HCT116 (cell line): ENCODE measurements around the gene KIF5A. TPM values are rescaled to one million over a fixed set of nuclear protein-coding genes. Genes with fewer than 3 reads are reported as not detected.

Source experiments
- ATAC-seq: fragments of 200-7000 bp; cut with Tn5 transposase; 2 replicates; pipeline ENCODE4 v1.9.1; 2020; ENCODE audit warnings: mild to moderate bottlenecking, moderate library complexity
- BruUV-seq: library from RNA; stranded (reverse); fragments of 400-500 nt; replicated peaks from 2 replicates; lab custom pipeline; 2021; lab: Mats Ljungman, UMichigan
- CTCF ChIA-PET: fragments of 300-600 bp; sonication (Branson Sonifier 250); formaldehyde crosslinking; loops from one replicate; lab custom pipeline; 2021; ENCODE audit warnings: antibody characterized with exemption; lab: Charles Lee
- POLR2A ChIA-PET: fragments of 300-600, 350-600 bp; sonication (Branson Sonifier 250); formaldehyde crosslinking; loops from one replicate; lab custom pipeline; 2021; ENCODE audit warnings: antibody characterized with exemption; lab: Charles Lee
- RAD21 ChIA-PET, 2 experiments: fragments of 300-600 bp; sonication (Branson Sonifier 250); formaldehyde crosslinking; loops; one replicate each; lab custom pipeline; 2023; ENCODE audit warnings: low total read pairs in 2 of 2; ENCODE audit not compliant: uncharacterized antibody in 2 of 2, unreplicated experiment in 2 of 2, low non-redundant PET in 1 of 2; lab: Charles Lee
- DNase-seq: peaks from one replicate; pipeline ENCODE4 v3.0.0-alpha.2; 2010; ENCODE audit warnings: low read depth, low spot score
- H2AFZ ChIP-seq: fragments of 200-600 bp; shearing (Covaris generic), sonication (generic); 2 replicates; pipeline ENCODE4 v1.6.1; 2017; ENCODE audit warnings: low read depth, mixed run types, mixed read lengths, antibody characterized with exemption, low read length; ENCODE audit not compliant: poor library complexity, severe bottlenecking
- H3K27ac ChIP-seq: 2 replicates; pipeline ENCODE4 v1.5.1; 2012; ENCODE audit warnings: low read depth, low read length
- H3K27me3 ChIP-seq: fragments of 200-600 bp; sonication (generic); 2 replicates; pipeline ENCODE4 v1.6.1; 2016; ENCODE audit warnings: mixed run types, low read length, mixed read lengths; ENCODE audit not compliant: insufficient read depth
- H3K36me3 ChIP-seq, 2 experiments: fragments of 200-500 bp in 1 of 2; fragments of 200-600 bp in 1 of 2; sonication (Bioruptor generic) in 1 of 2; sonication (generic) in 1 of 2; 2 replicates each; pipeline versions ENCODE4 v1.5.1 to v1.6.1; 2014 to 2016; ENCODE audit warnings: low read length in 2 of 2, inconsistent platforms in 1 of 2, mixed read lengths in 1 of 2, mixed run types in 1 of 2; ENCODE audit not compliant: insufficient read depth in 2 of 2, control insufficient read depth in 1 of 2
- H3K4me1 ChIP-seq, 2 experiments: fragments of 200-600 bp in 1 of 2; sonication (generic) in 1 of 2; 2 replicates each; pipeline versions ENCODE4 v1.5.1 to v1.6.1; 2012 to 2017; ENCODE audit warnings: low read length in 2 of 2, inconsistent platforms in 1 of 2, mild to moderate bottlenecking in 1 of 2, mixed read lengths in 1 of 2, mixed run types in 1 of 2, moderate library complexity in 1 of 2; ENCODE audit not compliant: insufficient read depth in 2 of 2, control insufficient read depth in 1 of 2
- H3K4me2 ChIP-seq: fragments of 200-600 bp; sonication (generic); 2 replicates; pipeline ENCODE4 v1.6.1; 2017; ENCODE audit warnings: mixed run types, low read length, mixed read lengths
- H3K4me3 ChIP-seq, 2 experiments: fragments of 200-600 bp in 1 of 2; sonication (generic) in 1 of 2; replicated peaks in 1 of 2; 2 replicates each; pipeline ENCODE4 v1.5.1; 2011 to 2016; ENCODE audit warnings: low read length in 2 of 2, control low read depth in 1 of 2, low read depth in 1 of 2, mild to moderate bottlenecking in 1 of 2, mixed read lengths in 1 of 2, mixed run types in 1 of 2
- H3K79me2 ChIP-seq: fragments of 200-600 bp; sonication (generic); 2 replicates; pipeline ENCODE4 v1.6.1; 2017; ENCODE audit warnings: mild to moderate bottlenecking, mixed run types, low read length, moderate library complexity, mixed read lengths; ENCODE audit not compliant: insufficient read depth
- H3K9ac ChIP-seq: fragments of 200-600 bp; sonication (generic); 2 replicates; pipeline ENCODE4 v1.6.1; 2016; ENCODE audit warnings: low read length, mixed read lengths
- H3K9me2 ChIP-seq: fragments of 200-600 bp; sonication (generic), shearing (Covaris generic); 2 replicates; pipeline ENCODE4 v1.6.1; 2017; ENCODE audit warnings: mixed run types, mild to moderate bottlenecking, moderate library complexity; ENCODE audit not compliant: insufficient read depth
- H3K9me3 ChIP-seq, 2 experiments: fragments of 200-500 bp in 1 of 2; fragments of 200-600 bp in 1 of 2; sonication (Bioruptor generic) in 1 of 2; sonication (generic) in 1 of 2; 2 replicates each; pipeline ENCODE4 v1.6.1; 2014 to 2017; ENCODE audit warnings: low read length in 2 of 2, mixed read lengths in 2 of 2, inconsistent platforms in 1 of 2, low read depth in 1 of 2, mild to moderate bottlenecking in 1 of 2, mixed run types in 1 of 2, moderate library complexity in 1 of 2; ENCODE audit not compliant: control insufficient read depth in 1 of 2, insufficient read depth in 1 of 2
- H4K20me1 ChIP-seq: fragments of 200-600 bp; sonication (generic), shearing (Covaris generic); 2 replicates; pipeline ENCODE4 v1.6.1; 2017; ENCODE audit warnings: mixed run types, mild to moderate bottlenecking, moderate library complexity; ENCODE audit not compliant: insufficient read depth
- CBX3 ChIP-seq: IDR thresholded peaks from 2 replicates; pipeline ENCODE4 v1.6.1; 2012; ENCODE audit warnings: low read depth
- ELF1 ChIP-seq: IDR thresholded peaks from 2 replicates; pipeline ENCODE4 v1.6.1; 2012; ENCODE audit warnings: low read depth, borderline replicate concordance
- EZH2 ChIP-seq: fragments of 200-600 bp; sonication (generic); IDR thresholded peaks from 2 replicates; pipeline ENCODE4 v1.6.1; 2017; ENCODE audit warnings: antibody characterized with exemption, mixed run types
- EZH2phosphoT487 ChIP-seq: fragments of 200-600 bp; IDR thresholded peaks from 2 replicates; pipeline ENCODE4 v1.6.1; 2018; ENCODE audit warnings: antibody characterized with exemption, borderline replicate concordance
- POLR2A ChIP-seq: IDR thresholded peaks from 2 replicates; pipeline ENCODE4 v1.7.0; 2011; ENCODE audit warnings: borderline replicate concordance; ENCODE audit not compliant: insufficient read depth, insufficient read length; ENCODE audit errors: extremely low read depth
- RAD21 ChIP-seq: IDR thresholded peaks from 2 replicates; pipeline ENCODE4 v1.6.1; 2012; ENCODE audit warnings: low read depth, mild to moderate bottlenecking
- SIN3A ChIP-seq: IDR thresholded peaks from 2 replicates; pipeline ENCODE4 v1.6.1; 2012; ENCODE audit warnings: low read depth
- TCF7L2 ChIP-seq: IDR thresholded peaks from 2 replicates; pipeline ENCODE4 v1.7.0; 2011; ENCODE audit warnings: borderline replicate concordance, inconsistent platforms; ENCODE audit not compliant: insufficient read depth, insufficient read length; ENCODE audit errors: extremely low read depth
- intact Hi-C: fragments of 100-400 bp; cut with micrococcal nuclease; formaldehyde crosslinking; loops from 2 replicates; pipeline ENCODE4 v1.10.0; 2022
- total RNA-seq: library from RNA; stranded (reverse); gene quantifications from one replicate; pipeline ENCODE4 v1.2.1, GENCODE V29; 2021; ENCODE audit not compliant: unreplicated experiment
- TF ChIP-seq, protein P1 (sequence below): IDR thresholded peaks from 2 replicates; pipeline ENCODE4 v1.6.1; 2012; ENCODE audit warnings: low read depth
- TF ChIP-seq, protein P2 (sequence below): IDR thresholded peaks from 2 replicates; pipeline ENCODE4 v1.6.1; 2012
- TF ChIP-seq, protein P3 (sequence below), 3 experiments: fragments of 200-600 bp in 1 of 3; sonication (generic) in 1 of 3; IDR thresholded peaks in 2 of 3; conservative IDR thresholded peaks in 1 of 3; 2 replicates each; pipeline ENCODE4 v1.5.1; 2012 to 2017; ENCODE audit warnings: low read depth in 2 of 3, low read length in 2 of 3, antibody characterized with exemption in 1 of 3, borderline replicate concordance in 1 of 3, control low read depth in 1 of 3, mild to moderate bottlenecking in 1 of 3, mixed read lengths in 1 of 3, mixed run types in 1 of 3, moderate library complexity in 1 of 3; ENCODE audit not compliant: insufficient read depth in 1 of 3
- TF ChIP-seq, protein P4 (sequence below): IDR thresholded peaks from 2 replicates; pipeline ENCODE4 v1.6.1; 2011; ENCODE audit warnings: mild to moderate bottlenecking, low read length, moderate library complexity; ENCODE audit not compliant: insufficient replicate concordance; ENCODE audit errors: extremely low read depth

The KIF5A gene
- total RNA-seq, 1 experiment from 2014 or later, result 5.2 TPM

DNA sequence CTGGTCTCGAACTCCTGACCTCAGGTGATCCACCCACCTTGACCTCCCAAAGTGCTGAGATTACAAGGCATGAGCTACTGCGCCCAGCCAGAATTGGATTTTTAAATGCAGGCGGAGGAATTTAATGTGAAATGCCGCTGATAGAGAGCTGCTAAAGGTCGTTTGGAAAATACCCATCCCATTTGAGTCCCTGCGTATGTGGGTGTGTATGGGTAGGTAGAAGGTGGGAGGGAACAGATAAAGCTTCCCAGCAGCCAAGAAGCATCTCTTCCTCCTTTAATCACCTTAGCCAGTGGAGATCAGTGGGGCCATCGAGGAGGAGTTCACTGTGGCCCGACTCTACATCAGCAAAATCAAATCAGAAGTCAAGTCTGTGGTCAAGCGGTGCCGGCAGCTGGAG lies 25.0 kb downstream of the KIF5A start:
- Histone ChIP-seq H3K9me2 (no peaks in the 10 kb centered on the region), H3K9me3 (no peaks in the 10 kb centered on the region), H2AFZ (no peak overlapping the region), H3K4me1 (no peaks in the 10 kb centered on the region), H4K20me1 (no peaks in the 10 kb centered on the region), H3K36me3 (peaks cover 0 to 9% of the 10 kb centered on the region in 2 experiments; a peak in 2 of 4 replicates), H3K4me2 (no peak overlapping the region), H3K27ac (no peak overlapping the region), H3K4me3 (no peak overlapping the region), H3K9ac (no peak overlapping the region), H3K27me3 (no peaks in the 10 kb centered on the region), H3K79me2 (no peaks in the 10 kb centered on the region)
- intact Hi-C loops, result no loop called here
- no peak for DNase-seq
- TF ChIP-seq ELF1 (no peak), EZH2 (no peak), POLR2A (no peak), EZH2phosphoT487 (no peak), TCF7L2 (no peak), CBX3 (no peak), RAD21 (no peak), SIN3A (no peak)
- TF ChIP-seq, protein P1, sequence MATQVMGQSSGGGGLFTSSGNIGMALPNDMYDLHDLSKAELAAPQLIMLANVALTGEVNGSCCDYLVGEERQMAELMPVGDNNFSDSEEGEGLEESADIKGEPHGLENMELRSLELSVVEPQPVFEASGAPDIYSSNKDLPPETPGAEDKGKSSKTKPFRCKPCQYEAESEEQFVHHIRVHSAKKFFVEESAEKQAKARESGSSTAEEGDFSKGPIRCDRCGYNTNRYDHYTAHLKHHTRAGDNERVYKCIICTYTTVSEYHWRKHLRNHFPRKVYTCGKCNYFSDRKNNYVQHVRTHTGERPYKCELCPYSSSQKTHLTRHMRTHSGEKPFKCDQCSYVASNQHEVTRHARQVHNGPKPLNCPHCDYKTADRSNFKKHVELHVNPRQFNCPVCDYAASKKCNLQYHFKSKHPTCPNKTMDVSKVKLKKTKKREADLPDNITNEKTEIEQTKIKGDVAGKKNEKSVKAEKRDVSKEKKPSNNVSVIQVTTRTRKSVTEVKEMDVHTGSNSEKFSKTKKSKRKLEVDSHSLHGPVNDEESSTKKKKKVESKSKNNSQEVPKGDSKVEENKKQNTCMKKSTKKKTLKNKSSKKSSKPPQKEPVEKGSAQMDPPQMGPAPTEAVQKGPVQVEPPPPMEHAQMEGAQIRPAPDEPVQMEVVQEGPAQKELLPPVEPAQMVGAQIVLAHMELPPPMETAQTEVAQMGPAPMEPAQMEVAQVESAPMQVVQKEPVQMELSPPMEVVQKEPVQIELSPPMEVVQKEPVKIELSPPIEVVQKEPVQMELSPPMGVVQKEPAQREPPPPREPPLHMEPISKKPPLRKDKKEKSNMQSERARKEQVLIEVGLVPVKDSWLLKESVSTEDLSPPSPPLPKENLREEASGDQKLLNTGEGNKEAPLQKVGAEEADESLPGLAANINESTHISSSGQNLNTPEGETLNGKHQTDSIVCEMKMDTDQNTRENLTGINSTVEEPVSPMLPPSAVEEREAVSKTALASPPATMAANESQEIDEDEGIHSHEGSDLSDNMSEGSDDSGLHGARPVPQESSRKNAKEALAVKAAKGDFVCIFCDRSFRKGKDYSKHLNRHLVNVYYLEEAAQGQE, result no peak
- TF ChIP-seq, protein P2, sequence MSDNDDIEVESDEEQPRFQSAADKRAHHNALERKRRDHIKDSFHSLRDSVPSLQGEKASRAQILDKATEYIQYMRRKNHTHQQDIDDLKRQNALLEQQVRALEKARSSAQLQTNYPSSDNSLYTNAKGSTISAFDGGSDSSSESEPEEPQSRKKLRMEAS, result no peak
- TF ChIP-seq, protein P3, sequence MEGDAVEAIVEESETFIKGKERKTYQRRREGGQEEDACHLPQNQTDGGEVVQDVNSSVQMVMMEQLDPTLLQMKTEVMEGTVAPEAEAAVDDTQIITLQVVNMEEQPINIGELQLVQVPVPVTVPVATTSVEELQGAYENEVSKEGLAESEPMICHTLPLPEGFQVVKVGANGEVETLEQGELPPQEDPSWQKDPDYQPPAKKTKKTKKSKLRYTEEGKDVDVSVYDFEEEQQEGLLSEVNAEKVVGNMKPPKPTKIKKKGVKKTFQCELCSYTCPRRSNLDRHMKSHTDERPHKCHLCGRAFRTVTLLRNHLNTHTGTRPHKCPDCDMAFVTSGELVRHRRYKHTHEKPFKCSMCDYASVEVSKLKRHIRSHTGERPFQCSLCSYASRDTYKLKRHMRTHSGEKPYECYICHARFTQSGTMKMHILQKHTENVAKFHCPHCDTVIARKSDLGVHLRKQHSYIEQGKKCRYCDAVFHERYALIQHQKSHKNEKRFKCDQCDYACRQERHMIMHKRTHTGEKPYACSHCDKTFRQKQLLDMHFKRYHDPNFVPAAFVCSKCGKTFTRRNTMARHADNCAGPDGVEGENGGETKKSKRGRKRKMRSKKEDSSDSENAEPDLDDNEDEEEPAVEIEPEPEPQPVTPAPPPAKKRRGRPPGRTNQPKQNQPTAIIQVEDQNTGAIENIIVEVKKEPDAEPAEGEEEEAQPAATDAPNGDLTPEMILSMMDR (IDR thresholded peaks at IDR 0.05 in 2 of 3, conservative IDR thresholded peaks at IDR 0.05 in 1 of 3; ENCODE audit: borderline replicate concordance in 1 of 3, insufficient read depth in 1 of 3, low read depth in 2 of 3, low read length in 2 of 3), result no peak
- TF ChIP-seq, protein P4, sequence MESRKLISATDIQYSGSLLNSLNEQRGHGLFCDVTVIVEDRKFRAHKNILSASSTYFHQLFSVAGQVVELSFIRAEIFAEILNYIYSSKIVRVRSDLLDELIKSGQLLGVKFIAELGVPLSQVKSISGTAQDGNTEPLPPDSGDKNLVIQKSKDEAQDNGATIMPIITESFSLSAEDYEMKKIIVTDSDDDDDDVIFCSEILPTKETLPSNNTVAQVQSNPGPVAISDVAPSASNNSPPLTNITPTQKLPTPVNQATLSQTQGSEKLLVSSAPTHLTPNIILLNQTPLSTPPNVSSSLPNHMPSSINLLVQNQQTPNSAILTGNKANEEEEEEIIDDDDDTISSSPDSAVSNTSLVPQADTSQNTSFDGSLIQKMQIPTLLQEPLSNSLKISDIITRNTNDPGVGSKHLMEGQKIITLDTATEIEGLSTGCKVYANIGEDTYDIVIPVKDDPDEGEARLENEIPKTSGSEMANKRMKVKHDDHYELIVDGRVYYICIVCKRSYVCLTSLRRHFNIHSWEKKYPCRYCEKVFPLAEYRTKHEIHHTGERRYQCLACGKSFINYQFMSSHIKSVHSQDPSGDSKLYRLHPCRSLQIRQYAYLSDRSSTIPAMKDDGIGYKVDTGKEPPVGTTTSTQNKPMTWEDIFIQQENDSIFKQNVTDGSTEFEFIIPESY, result no peak
- no TSS peak for BruUV-seq
- ChIA-PET POLR2A (interaction anchor here (0.6 kb wide), 1 partner anchor 61 kb away, joined by 4 read pairs; no protein-coding TSS in a partner anchor), CTCF (interaction anchor here (0.9 kb wide), 1 partner anchor 9 kb away, joined by 3 read pairs; no protein-coding TSS in a partner anchor), RAD21 (no interaction called here)
- ATAC-seq, result no peak
